ENCODE data around the gene SEMA3A. TPM values are rescaled to one million over a fixed set of nuclear protein-coding genes. Genes with fewer than 3 reads are reported as not detected.

Gene SEMA3A
- total RNA-seq, 1 experiment from 2014 or later, result 6.3 TPM

DNA sequence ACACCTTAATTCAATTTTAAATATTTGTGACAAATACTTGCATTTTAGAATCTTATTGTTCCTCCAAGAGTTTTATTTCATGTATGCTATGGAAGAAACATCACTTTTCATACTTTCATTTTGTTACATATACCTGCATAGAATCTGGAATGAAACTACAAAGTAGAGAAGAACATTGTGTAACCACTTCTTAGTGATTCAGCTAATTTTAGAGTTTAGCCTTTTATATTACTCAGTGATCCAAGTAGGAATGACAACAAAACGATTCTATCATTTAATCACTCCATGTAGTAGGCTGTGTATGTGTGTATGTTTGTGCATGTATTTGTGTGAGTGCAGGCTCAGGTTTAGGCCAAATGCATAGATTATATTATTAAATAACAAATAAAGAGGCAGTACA is 14.4 kb upstream of the SEMA3A start:
- Histone ChIP-seq H3K36me3 (ENCODE audit: low read depth) (no peaks in the 10 kb centered on the region), H3K4me3 (no peak overlapping the region), H3K27ac (no peak overlapping the region), H3K79me2 (ENCODE audit: low read depth) (no peaks in the 10 kb centered on the region), H4K20me1 (ENCODE audit: insufficient read depth) (no peaks in the 10 kb centered on the region), H3K9me3 (ENCODE audit: insufficient read depth, low read depth) (no peaks in the 10 kb centered on the region), H3K9me2 (ENCODE audit: insufficient read depth) (no peaks in the 10 kb centered on the region), H3F3A (ENCODE audit: insufficient read depth, low read depth) (no peaks in the 10 kb centered on the region; the same call in 1 of the 2 replicates), H3K27me3 (ENCODE audit: insufficient read depth, low read depth) (no peaks in the 10 kb centered on the region), H2AFZ (no peak overlapping the region), H3K4me2 (no peak overlapping the region), H3K4me1 (replicated peaks; ENCODE audit: insufficient read depth) (no peaks in the 10 kb centered on the region)
- ChIA-PET CTCF (no interaction called here), POLR2A (ENCODE audit: unreplicated experiment) (no interaction called here)
- TF ChIP-seq, protein P1, sequence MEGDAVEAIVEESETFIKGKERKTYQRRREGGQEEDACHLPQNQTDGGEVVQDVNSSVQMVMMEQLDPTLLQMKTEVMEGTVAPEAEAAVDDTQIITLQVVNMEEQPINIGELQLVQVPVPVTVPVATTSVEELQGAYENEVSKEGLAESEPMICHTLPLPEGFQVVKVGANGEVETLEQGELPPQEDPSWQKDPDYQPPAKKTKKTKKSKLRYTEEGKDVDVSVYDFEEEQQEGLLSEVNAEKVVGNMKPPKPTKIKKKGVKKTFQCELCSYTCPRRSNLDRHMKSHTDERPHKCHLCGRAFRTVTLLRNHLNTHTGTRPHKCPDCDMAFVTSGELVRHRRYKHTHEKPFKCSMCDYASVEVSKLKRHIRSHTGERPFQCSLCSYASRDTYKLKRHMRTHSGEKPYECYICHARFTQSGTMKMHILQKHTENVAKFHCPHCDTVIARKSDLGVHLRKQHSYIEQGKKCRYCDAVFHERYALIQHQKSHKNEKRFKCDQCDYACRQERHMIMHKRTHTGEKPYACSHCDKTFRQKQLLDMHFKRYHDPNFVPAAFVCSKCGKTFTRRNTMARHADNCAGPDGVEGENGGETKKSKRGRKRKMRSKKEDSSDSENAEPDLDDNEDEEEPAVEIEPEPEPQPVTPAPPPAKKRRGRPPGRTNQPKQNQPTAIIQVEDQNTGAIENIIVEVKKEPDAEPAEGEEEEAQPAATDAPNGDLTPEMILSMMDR (conservative IDR thresholded peaks at IDR 0.05), result no peak
- no peak for TF ChIP-seq EZH2 (IDR thresholded peaks at IDR 0.05; ENCODE audit: low read depth)
- BruUV-seq (replicated peaks), result no TSS peak
- intact Hi-C loops (cut with micrococcal nuclease; ENCODE audit: unreplicated experiment), result no loop called here
- no peak for DNase-seq

DNA sequence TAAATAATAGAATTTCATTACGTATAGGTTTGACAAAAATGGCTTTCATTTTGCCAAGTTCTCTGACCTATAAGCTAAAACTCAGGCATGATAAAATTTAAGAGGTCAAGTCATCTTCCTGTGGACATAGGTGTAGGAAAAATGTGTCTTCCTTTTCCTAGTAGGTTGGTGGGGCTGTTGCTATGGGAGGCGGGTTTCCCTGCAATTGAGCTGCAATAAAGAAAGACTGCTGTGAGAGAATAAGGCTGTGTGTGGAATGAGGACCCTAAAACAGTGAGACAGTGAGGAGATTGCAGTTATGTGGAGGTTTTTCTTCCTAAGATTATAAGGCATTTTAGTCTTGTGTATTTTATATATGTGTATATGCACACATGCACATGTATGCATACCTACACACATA is 13.0 kb upstream of the SEMA3A start:
- no peak overlapping the region for H2AFZ ChIP-seq
- H3K79me2 ChIP-seq (ENCODE audit: low read depth), result no peaks in the 10 kb centered on the region
- H3K4me2 ChIP-seq, result no peak overlapping the region
- H3K4me1 ChIP-seq (replicated peaks; ENCODE audit: insufficient read depth), result no peaks in the 10 kb centered on the region
- H3K27ac ChIP-seq, result no peak overlapping the region
- POLR2A ChIA-PET (ENCODE audit: unreplicated experiment), result no interaction called here
- no peaks in the 10 kb centered on the region for H3K27me3 ChIP-seq (ENCODE audit: insufficient read depth, low read depth)
- no peaks in the 10 kb centered on the region for H4K20me1 ChIP-seq (ENCODE audit: insufficient read depth)
- DNase-seq, result no peak
- no peaks in the 10 kb centered on the region for H3K9me3 ChIP-seq (ENCODE audit: insufficient read depth, low read depth)
- no peak overlapping the region for H3K4me3 ChIP-seq
- H3F3A ChIP-seq (ENCODE audit: insufficient read depth, low read depth), result no peaks in the 10 kb centered on the region; the same call in 1 of the 2 replicates
- no peaks in the 10 kb centered on the region for H3K9me2 ChIP-seq (ENCODE audit: insufficient read depth)
- intact Hi-C loops (cut with micrococcal nuclease; ENCODE audit: unreplicated experiment), result no loop called here
- TF ChIP-seq, protein P1 (conservative IDR thresholded peaks at IDR 0.05), result no peak
- TF ChIP-seq EZH2 (IDR thresholded peaks at IDR 0.05; ENCODE audit: low read depth), result no peak
- no peaks in the 10 kb centered on the region for H3K36me3 ChIP-seq (ENCODE audit: low read depth)
- no TSS peak for BruUV-seq (replicated peaks)
- CTCF ChIA-PET, result interaction anchor here (0.6 kb wide), 1 partner anchor 220 kb away, joined by 8 read pairs; no protein-coding TSS in a partner anchor

DNA sequence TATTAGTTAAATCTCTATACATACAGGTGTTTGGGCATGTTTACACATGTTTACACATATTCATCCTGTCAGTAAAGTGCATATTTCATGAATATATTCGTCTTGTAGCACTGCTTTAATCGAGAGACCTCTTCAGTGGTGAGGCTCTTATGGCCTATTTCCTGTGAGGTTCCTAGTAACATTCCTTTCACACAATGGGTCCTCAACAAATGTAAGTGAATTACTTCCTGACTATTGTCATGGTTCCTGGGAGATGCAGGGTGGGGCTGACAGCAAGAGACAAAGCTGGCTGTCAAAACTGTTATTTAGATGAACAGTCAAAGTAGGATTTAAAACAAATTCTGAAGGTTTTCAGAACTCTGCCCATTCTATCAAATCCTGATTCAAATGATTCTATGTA is 12.4 kb upstream of the SEMA3A start:
- no peak overlapping the region for H2AFZ ChIP-seq
- H4K20me1 ChIP-seq (ENCODE audit: insufficient read depth), result no peaks in the 10 kb centered on the region
- H3K27me3 ChIP-seq (ENCODE audit: insufficient read depth, low read depth), result no peaks in the 10 kb centered on the region
- H3K79me2 ChIP-seq (ENCODE audit: low read depth), result no peaks in the 10 kb centered on the region
- no peak overlapping the region for H3K4me2 ChIP-seq
- CTCF ChIA-PET, result no interaction called here
- H3K4me3 ChIP-seq, result no peak overlapping the region
- H3K4me1 ChIP-seq (replicated peaks; ENCODE audit: insufficient read depth), result no peaks in the 10 kb centered on the region
- H3K9me2 ChIP-seq (ENCODE audit: insufficient read depth), result no peaks in the 10 kb centered on the region
- H3K27ac ChIP-seq, result no peak overlapping the region
- no peak for TF ChIP-seq EZH2 (IDR thresholded peaks at IDR 0.05; ENCODE audit: low read depth)
- TF ChIP-seq, protein P1 (conservative IDR thresholded peaks at IDR 0.05), result no peak
- DNase-seq, result no peak
- BruUV-seq (replicated peaks), result no TSS peak
- H3K36me3 ChIP-seq (ENCODE audit: low read depth), result no peaks in the 10 kb centered on the region
- POLR2A ChIA-PET (ENCODE audit: unreplicated experiment), result no interaction called here
- no peaks in the 10 kb centered on the region; the same call in 1 of the 2 replicates for H3F3A ChIP-seq (ENCODE audit: insufficient read depth, low read depth)
- intact Hi-C loops (cut with micrococcal nuclease; ENCODE audit: unreplicated experiment), result no loop called here
- H3K9me3 ChIP-seq (ENCODE audit: insufficient read depth, low read depth), result no peaks in the 10 kb centered on the region

Measured in PC-9 (cell line).